ENCODE data around the gene TM9SF4. TPM values are rescaled to one million over a fixed set of nuclear protein-coding genes. Genes with fewer than 3 reads are reported as not detected.
A peak's percentile ranks its signal among the peaks of the same experiment; 100 is the strongest.

The TM9SF4 gene
- total and polyA plus RNA-seq, 2 of the 8 experiments (the other 6 are each of a cell fraction or from before 2014, with no cell fraction given): 38.4 to 68.7 TPM

DNA sequence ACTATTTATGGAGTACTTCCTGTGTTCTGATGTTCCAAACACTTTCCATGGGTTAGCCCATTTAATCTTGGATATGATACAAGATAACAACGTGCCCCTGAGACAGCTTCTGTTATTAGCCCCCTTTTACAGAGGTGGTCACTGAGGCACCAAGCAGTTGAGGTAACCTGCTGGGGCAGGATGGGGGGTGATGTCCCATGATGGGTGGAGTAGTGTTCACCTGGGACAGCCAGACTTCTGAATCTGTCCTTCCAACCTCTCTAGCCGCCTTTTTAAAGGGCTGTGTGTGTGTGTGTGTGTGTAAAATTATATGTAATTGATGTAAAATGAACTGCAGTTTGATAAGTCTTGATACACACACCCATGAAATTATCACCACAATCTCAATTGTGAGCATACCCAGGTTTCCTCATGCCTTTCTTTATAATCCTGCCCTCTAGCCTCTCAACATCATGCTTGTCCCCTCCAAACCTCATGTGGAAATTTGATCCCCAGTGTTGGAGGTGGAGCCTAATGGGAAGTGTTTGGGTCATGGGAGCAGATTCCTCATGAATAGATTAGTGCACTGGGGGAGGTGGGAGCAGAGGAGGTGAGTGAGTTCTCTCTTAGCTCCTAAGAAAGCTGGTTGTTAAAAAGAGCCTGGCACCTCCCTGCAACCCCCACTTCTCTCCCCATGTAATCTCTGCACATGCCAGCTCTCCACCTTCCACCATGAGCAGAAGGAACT, 58.8 kb downstream of the TM9SF4 start:
- Histone ChIP-seq H3K23ac (ENCODE audit: insufficient read length) (no peak overlapping the region), H3K56ac (replicated peaks; ENCODE audit: insufficient read length, low read depth, low read length) (no peak overlapping the region), H3K18ac (ENCODE audit: extremely low read depth, low read length) (no peak overlapping the region), H2BK20ac (ENCODE audit: low read length) (no peak overlapping the region), H3K27ac (ENCODE audit: low read depth, low read length) (no peak overlapping the region), H3K14ac (ENCODE audit: insufficient read length) (no peak overlapping the region), H3K27me3 (replicated peaks in 1 of 4; ENCODE audit: control insufficient read depth in 3 of 4, extremely low read depth in 1 of 4, insufficient read depth in 3 of 4, low read length in 3 of 4) (no peaks in the 10 kb centered on the region), H2BK12ac (ENCODE audit: low read depth, low read length) (no peak overlapping the region), H4K8ac (ENCODE audit: extremely low read depth, insufficient read depth, low read length) (no peak overlapping the region), H3K9me3 (ENCODE audit: insufficient read depth in 2 of 2, low read depth in 1 of 2, low read length in 1 of 2) (no peaks in the 10 kb centered on the region), H2AK5ac (ENCODE audit: low read depth, low read length) (no peak overlapping the region), H3K79me1 (ENCODE audit: low read depth, low read length) (no peaks in the 10 kb centered on the region), H4K5ac (ENCODE audit: insufficient read length, low read depth, low read length) (no peak overlapping the region), H3K9ac (replicated peaks in 1 of 4; ENCODE audit: extremely low read depth in 1 of 4, low read depth in 3 of 4, low read length in 3 of 4) (no peak overlapping the region), H2BK5ac (ENCODE audit: low read depth, low read length) (no peak overlapping the region), H4K91ac (replicated peaks; ENCODE audit: insufficient read length, low read length) (no peak overlapping the region), H2BK15ac (ENCODE audit: low read length) (no peak overlapping the region), H3K4me2 (ENCODE audit: insufficient read depth in 1 of 2, low read depth in 2 of 2, low read length in 2 of 2) (peak overlapping the region; percentile 20 to 21; a peak in 1 of 4 replicates), H3K4me1 (replicated peaks in 1 of 4; ENCODE audit: control insufficient read depth in 3 of 4, insufficient read depth in 4 of 4, low read length in 3 of 4) (peaks cover 0 to 7% (median 3%) of the 10 kb centered on the region in 4 experiments; a peak in 3 of 7 replicates), H3K23me2 (ENCODE audit: low read depth, low read length) (no peaks in the 10 kb centered on the region), H2BK120ac (replicated peaks; ENCODE audit: low read depth, low read length) (no peak overlapping the region), H3K36me3 (ENCODE audit: control insufficient read depth in 2 of 4, insufficient read depth in 4 of 4, low read length in 3 of 4) (peaks cover 8 to 14% (median 11%) of the 10 kb centered on the region in 4 experiments; a peak in 7 of 8 replicates), H3K4me3 (ENCODE audit: extremely low read depth in 1 of 4, insufficient read depth in 2 of 4, low read depth in 3 of 4, low read length in 4 of 4) (no peak overlapping the region), H4K20me1 (replicated peaks in 1 of 2; ENCODE audit: control insufficient read depth in 1 of 2, insufficient read depth in 2 of 2, low read length in 2 of 2) (peaks cover 0 to 4% of the 10 kb centered on the region in 2 experiments), H3K79me2 (ENCODE audit: control insufficient read depth in 1 of 2, insufficient read depth in 2 of 2, low read length in 2 of 2) (no peaks in the 10 kb centered on the region), H2AFZ (ENCODE audit: low read length) (no peak overlapping the region), H3K4ac (replicated peaks; ENCODE audit: insufficient read length, low read depth, low read length) (no peak overlapping the region)
- DNase-seq (ENCODE audit: low read depth in 1 of 2, low spot score in 2 of 2): no peak
- ChIA-PET CTCF (ENCODE audit: partially characterized antibody) (interaction anchor here (0.6 kb wide), 1 partner anchor 238 kb away, joined by 3 read pairs; no protein-coding TSS in a partner anchor), POLR2A (ENCODE audit: partially characterized antibody) (interaction anchor here (1.0 kb wide), 1 partner anchor 24 kb away, joined by 4 read pairs; no protein-coding TSS in a partner anchor)
- 82% methylated on average over 2 of the region's 2 CpGs; no CpG with 5 or more reads in 1 of the 2 experiments for WGBS, 2 experiments (ENCODE audit: extremely low coverage in 1 of 2, insufficient coverage in 1 of 2, insufficient read length in 1 of 2, insufficient replicate concordance in 2 of 2, low coverage in 1 of 2, low lambda C conversion rate in 2 of 2, missing lambda C conversion rate in 1 of 2)
- peak; percentile 92 for FAIRE-seq
- TF ChIP-seq RFX5 (IDR thresholded peaks at IDR 0.05; ENCODE audit: borderline replicate concordance, low read depth, low read length): no peak
- no peak for TF ChIP-seq HDAC6 (IDR thresholded peaks at IDR 0.05; ENCODE audit: low read depth, low read length)
- no peak for TF ChIP-seq CEBPB (IDR thresholded peaks at IDR 0.05; ENCODE audit: low read depth, low read length)
- TF ChIP-seq SRF (IDR thresholded peaks at IDR 0.05; ENCODE audit: low read depth, low read length): no peak
- no peak for TF ChIP-seq BCL11A (IDR thresholded peaks at IDR 0.05; ENCODE audit: low read depth in 2 of 2, low read length in 2 of 2)
- TF ChIP-seq, protein P1, sequence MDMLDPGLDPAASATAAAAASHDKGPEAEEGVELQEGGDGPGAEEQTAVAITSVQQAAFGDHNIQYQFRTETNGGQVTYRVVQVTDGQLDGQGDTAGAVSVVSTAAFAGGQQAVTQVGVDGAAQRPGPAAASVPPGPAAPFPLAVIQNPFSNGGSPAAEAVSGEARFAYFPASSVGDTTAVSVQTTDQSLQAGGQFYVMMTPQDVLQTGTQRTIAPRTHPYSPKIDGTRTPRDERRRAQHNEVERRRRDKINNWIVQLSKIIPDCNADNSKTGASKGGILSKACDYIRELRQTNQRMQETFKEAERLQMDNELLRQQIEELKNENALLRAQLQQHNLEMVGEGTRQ (IDR thresholded peaks at IDR 0.05; ENCODE audit: low read length): peak; percentile 32
- 0 out of 2 replicates have a peak, but pooled peaks have one; percentile 37 for TF ChIP-seq TAF1 (IDR thresholded peaks at IDR 0.05; ENCODE audit: low read depth, low read length)
- no peak for TF ChIP-seq GTF2F1 (IDR thresholded peaks at IDR 0.05; ENCODE audit: borderline replicate concordance, low read depth, low read length)
- TF ChIP-seq, protein P2, sequence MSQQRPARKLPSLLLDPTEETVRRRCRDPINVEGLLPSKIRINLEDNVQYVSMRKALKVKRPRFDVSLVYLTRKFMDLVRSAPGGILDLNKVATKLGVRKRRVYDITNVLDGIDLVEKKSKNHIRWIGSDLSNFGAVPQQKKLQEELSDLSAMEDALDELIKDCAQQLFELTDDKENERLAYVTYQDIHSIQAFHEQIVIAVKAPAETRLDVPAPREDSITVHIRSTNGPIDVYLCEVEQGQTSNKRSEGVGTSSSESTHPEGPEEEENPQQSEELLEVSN (IDR thresholded peaks at IDR 0.05): peak; percentile 29; the same call in 1 of the 2 replicates
- no peak for TF ChIP-seq MAFK (IDR thresholded peaks at IDR 0.05; ENCODE audit: low read depth, low read length)
- TF ChIP-seq POLR2AphosphoS5 (IDR thresholded peaks at IDR 0.05; ENCODE audit: low read depth, low read length): peak; percentile 54; the same call in 1 of the 2 replicates

Measured in H1 (cell line).